Activated naive CD4-positive, alpha-beta T cell (primary cell): ENCODE results near the gene SCNM1.

Experiments used
- DNase-seq, 4 experiments: peaks; one replicate each; lab custom pipeline; 2025; lab: John Stamatoyannopoulos, UW

The SCNM1 gene, protein sequence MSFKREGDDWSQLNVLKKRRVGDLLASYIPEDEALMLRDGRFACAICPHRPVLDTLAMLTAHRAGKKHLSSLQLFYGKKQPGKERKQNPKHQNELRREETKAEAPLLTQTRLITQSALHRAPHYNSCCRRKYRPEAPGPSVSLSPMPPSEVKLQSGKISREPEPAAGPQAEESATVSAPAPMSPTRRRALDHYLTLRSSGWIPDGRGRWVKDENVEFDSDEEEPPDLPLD

GRCh38 chr1:151165738-151166504, at the start of gene SCNM1, which contains the start of gene LYSMD1:
SCNM1 (plus strand) TSS chr1:151166144; CDS start chr1:151166153, 9 bp downstream.
LYSMD1 (minus strand) TSS chr1:151165902; CDS start chr1:151165258, 644 bp downstream.
- peak; percentile 76 to 88 (median 84) for DNase-seq

DNA sequence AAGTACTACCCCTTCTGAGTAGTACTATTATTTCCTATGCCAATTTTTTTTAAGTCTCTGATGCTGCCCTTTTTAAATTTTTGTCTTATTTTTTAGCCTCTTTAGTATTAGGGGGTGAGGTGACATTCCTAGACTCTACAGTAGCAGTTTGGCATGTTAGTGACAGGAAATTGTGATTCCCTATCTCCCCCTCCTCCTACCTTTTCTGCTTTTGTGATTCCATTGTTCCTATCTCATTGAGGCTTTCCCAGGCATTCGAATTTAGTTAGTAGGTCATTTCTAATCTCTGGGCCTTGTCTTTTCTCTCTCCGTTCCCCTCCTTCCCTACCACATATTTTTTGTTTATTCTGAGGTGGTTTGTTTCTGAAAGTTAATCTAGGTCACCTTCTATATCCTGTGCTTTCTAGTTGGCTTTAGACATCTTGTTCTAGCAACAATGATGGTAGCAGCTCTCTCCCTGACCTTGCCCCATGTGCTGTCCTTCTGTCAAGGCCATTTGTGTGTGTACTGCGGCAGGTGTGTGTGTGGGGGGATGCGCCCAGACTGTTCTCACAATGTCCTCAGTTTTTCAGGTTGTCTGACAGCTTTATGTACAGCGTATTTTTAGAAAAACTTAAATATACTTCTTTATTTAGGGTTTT, 41.1 kb upstream of the SCNM1 start:
- DNase-seq: no peak

GRCh38 chr1:151128800-151129199, 37.1 kb upstream of the SCNM1 start:
- DNase-seq: no peak

DNA sequence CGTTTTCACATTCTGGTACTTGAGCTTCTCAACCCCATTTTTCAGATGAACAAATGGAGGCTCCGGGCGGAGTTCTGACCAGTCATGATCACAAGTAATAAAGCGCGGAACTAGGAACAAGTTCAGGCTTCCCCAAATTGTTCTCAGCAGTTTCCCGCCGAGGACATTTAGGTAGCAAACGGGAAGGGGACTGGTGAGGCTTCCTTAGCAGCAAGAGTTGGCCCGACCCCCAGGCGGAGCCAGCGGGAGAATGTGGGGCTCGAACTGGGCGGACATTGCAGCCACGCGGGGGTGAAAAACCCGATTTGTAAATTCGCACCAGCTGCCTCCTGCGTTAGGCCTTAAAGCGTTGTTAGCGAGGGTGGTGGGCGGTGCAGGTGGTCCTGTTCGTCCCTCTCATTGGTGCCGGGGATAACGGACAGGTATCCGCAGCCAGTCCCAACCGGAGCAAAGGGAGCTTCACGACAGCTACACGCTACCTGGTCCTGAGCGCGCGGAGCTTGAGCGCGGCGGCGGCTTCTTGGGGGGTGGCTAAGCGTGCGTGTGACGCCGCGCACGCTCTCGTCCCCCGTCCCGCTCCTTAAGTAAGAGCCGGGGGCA, 34.9 kb upstream of the SCNM1 start:
- peak; percentile 59 to 79 (median 66) for DNase-seq

DNA sequence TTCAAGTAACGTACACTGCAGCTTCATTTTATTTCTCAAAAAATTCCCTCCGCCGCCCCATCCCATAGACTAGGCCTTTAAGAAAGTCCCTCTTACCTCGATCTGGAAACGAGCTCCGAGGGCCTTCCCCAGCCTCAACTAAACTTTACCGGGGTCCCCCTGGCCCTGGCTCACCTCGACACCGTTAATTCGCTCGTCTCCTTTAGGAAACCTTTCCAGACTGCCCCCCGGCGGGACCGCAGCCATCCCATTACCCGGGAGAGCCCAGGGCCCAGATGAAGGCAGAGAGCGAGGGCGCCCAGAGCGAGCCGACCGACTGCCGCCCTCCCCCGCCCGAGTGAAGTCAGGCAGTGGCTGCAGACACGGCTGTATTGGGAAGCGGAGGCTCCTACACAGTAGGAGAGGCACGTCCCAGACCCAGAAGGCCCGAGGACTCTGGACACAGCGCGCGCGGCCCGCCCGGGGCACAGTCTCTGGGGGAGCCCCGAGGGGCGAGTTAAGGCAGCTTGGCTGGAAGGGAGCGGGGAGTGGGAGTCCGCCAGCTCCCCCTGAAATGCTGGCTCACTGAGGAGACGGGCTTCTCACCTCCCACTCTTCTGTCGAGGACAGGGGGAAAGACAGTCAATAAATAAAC, 34.1 kb upstream of the SCNM1 start:
- no peak for DNase-seq

- DNase-seq: no peak
Measured at GRCh38 chr1:151132335-151133017, 33.5 kb upstream of the SCNM1 start.

GRCh38 chr1:151133018-151133806, 32.7 kb upstream of the SCNM1 start:
- DNase-seq: no peak

- DNase-seq: no peak
Measured at GRCh38 chr1:151134396-151134795, 31.5 kb upstream of the SCNM1 start.

DNA sequence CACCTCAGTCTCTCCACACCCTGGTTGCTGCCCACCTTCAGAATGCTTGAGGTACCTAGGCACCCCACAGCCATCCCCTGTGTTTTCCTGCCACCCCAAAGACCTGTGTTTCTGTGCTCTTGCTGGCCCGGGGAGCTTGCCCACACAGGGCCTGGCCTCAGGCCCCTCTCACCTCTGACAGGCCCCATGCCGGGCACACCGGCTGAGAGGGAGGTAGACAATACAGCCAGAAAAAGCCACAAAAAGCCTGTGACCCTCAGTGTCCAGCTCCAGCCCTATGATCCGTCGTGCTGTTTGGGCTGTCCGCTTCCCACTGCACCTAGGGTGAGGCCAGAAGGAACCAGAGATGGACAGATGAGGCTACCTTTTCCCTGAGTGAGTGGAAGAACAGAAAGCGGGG, 31.0 kb upstream of the SCNM1 start:
- no peak for DNase-seq

DNA sequence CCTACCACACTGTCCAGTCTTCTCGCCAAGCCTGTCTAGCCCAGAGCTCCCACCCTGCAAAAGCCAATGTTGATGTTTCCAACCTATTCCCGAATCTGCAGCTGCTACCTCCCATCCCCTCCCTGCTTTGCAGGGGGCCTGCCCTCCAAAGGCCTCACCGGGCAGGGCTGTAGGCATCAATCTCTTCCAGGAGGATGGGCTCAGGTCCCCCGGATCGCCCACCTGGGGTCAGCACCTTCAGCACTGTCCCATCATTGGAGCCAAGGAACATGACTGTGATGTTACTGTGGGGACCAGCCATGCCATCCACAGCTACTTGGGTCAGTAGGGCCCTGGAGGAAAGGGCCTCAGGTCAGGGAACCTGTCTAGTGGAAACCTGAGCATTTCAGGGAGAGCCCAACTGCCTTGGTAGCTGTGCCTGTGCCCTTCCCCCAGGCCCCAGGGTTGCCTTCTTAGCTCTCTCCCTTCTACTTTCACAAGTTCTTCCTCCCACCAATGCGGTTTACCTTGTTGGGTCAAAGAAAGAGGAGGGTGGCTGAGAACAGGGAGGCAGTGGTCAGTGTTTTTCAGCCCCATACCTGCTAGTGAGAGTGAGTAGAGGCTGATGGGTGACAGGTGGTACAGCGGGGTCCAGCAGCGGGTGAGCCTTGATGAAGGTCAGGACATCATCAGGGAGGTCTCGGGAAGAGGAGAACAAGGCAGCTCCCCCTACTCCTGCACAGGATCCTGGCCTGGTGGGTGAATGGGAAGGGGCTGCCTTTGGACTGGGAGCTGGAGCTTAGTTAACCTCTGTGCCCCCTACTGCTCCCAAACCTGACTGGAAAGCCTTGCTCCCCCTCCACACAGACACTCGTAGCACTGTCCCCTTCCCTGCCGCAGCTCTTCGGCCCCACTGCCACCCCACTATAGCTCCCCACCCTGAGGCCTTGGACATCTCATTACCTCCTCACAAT, 30.2 kb upstream of the SCNM1 start:
- DNase-seq: no peak

DNA sequence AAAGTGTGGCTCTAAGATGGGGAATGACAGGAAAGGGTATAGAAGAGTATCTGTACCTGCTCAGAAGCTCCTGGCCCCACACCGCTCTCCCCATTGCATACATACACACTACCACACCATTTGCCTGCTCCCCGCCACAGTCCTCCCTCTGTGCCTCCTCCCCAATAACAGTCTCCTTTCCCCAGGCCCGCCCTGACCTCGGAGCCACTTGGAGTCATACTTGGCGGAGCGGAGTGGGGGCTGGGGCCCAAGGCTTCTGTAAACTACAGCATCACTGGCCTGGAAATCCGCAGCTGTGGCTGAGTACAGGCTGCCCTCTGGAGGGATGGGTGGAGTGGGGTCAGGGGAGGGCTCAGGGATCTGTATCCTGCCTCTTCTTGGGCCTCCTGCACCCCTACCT, 28.2 kb upstream of the SCNM1 start:
- DNase-seq: no peak

DNA sequence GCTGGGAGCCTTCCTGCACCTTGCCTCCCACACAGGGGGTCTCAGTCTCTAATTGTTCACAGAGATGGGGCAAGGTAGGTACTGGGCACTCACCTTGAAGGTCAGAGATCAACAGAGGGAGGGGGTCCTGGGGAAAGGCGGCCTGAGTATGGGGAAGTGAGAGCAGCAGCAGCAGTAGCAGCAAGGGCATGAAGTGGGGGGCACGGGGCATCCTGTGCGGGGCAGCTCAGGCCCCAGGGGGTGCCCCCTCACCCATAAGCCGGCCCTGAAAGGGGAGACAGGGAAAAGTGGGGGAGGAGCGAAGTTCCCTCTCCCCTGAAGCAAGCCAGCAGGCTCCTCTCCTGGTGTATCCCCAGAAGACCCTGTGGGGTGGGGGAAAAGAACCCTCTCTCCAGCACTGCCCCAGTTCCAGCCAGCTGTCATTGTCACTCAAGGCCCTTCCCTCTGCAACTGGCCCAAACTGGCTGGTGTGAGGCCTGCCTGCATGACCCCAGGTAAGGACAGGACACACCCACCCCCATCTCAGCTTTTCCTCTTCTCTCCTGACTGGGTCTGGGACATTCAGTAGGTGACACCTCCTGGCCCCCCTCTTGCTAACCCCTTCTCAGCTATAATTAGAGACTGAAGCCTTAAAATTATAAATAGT, 23.4 kb upstream of the SCNM1 start:
- DNase-seq: no peak

DNA sequence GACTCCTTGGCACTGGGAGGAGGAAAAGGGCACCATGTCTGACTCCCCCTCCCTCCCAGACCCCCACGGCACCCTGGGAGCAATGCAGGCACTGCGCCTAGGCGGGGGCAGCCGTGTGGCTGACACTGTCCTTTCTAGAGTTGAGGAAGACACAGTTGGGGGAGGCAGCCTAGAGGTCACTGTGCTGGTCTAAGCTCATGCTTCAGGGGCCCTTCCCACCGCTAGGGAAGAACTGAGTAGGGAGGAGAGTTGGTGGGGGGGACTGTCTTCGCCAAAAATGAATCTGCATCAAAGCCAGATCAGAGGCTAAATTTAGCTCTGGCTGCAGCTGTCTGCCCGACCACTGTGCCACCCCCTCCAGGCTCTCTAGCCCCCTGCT, 22.9 kb upstream of the SCNM1 start:
- DNase-seq: no peak

- DNase-seq: no peak
Measured at GRCh38 chr1:151143986-151144385, 22.0 kb upstream of the SCNM1 start.

- DNase-seq: no peak
Measured at GRCh38 chr1:151144474-151145303, 21.3 kb upstream of the SCNM1 start.

DNA sequence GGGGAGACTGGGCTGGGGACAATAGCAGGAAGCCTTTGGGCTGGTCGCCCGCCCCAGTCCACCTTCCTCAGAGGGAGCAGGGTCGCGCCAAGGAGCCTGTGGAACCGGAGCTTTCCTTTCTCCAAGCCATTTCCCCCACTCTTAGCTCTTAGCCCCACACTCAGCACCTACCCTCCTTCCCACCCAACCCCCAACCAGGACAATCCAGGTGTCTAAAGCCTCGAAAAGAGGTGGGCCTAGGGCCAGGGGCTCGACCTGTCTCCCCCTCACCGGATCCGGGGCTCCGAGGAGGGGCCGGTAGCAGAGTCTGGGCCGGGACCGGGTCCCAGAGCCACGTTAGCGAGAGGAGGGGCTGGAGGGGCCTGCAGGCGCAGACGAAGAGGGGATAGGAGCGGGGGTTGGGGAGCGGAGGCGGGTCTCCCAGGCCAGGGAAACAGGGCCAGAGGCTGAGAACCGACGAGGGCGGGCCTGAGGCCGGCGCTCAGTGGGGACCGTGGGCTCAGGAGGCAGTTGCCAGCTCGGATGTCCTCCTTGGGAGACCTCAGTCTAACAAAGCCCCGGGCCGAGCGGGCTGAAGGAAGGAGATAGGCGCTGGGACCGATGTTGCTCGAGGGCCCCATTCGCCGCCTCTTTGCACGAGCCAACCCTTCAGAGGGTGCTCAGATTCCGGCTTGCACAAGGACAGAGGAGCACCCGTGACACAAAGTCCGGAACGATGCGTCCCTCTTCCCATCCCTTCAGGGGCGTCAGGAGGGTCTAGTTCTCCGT, 20.5 kb upstream of the SCNM1 start:
- DNase-seq: peak in 1 of 4 experiments; percentile 23

GRCh38 chr1:151146072-151146411, 19.9 kb upstream of the SCNM1 start:
- no peak for DNase-seq
